Femur (tissue), 1 donor: ENCODE results near the gene POU2AF2.
"Not testable (repeated sequence)": the region's sequence is repeated elsewhere in the genome, so short reads cannot be mapped to it uniquely, and the experiment has no call there.

Experiments used
- DNase-seq: peaks from one replicate; pipeline ENCODE4 v3.0.0-alpha.2; 2017

The POU2AF2 gene, protein sequence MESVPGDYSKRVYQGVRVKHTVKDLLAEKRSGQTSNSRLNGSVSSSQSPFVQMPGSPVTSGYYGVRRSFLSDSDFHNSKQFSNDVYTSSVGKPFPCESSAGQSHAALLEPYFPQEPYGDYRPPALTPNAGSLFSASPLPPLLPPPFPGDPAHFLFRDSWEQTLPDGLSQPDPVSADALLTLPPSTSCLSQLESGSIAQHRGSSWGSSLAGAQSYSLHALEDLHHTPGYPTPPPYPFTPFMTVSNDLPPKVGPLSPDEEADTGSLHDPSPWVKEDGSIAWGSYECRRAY

DNA sequence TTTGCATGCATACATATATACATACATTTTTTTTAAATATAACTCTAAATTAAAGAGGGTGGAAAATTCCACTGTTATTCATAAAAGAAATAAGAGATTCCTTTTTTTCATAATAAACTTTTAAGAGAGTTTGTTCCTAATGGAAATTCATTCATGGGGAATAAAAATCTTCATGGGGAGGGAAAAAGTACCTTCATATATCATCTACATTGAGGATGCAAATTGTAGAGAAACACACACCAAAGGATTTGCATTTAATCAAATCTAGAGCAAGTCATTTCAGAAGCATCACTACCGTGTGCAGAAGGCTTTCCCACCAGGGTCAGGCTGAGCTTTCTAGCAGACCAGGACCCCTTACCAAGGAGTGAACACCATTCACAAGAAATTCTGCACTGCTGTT, at the start of gene POU2AF2:
Gene POU2AF2 (plus strand): TSS at position 301 of the 400 bp plus-strand sequence. CDS start 129 bp downstream, outside the sequence.
- no peak for DNase-seq

DNA sequence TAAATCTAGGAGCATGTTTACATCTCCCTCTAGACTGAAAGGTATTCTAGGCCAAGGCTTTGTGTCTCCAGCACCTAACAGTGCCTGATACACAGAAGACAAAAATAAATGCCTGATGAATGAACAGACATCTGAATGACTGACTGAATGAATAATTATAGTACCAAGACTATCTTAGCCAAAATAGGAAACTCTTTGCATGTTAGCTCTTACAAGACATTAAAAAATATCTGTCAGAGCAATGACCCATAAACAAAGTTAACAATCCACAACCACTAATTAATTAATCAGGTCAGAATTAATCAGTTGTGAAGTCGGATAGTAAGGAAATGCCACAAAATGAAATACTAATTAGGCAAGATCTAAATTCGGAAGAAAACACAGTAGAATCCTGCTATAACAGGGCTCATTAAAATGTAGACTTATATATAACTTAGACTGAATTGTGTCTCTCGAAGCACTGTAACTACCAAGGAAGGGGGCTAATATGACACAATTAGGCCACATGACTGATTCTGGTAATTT, 45.5 kb upstream of the POU2AF2 start:
- DNase-seq = no peak

GRCh38 chr11:111204211-111204610, 41.3 kb upstream of the POU2AF2 start:
- no peak for DNase-seq

- no peak for DNase-seq
These were observed 39.7 kb upstream of the POU2AF2 start for GRCh38 chr11:111205632-111206385.

GRCh38 chr11:111206472-111206871, 39.1 kb upstream of the POU2AF2 start:
- DNase-seq = no peak

- no peak for DNase-seq
These were observed 38.3 kb upstream of the POU2AF2 start for GRCh38 chr11:111207213-111207612.

GRCh38 chr11:111209543-111210355, 35.8 kb upstream of the POU2AF2 start:
- no peak for DNase-seq

GRCh38 chr11:111213256-111213655, 32.3 kb upstream of the POU2AF2 start:
- no peak for DNase-seq

- no peak for DNase-seq
These were observed 24.8 kb upstream of the POU2AF2 start for GRCh38 chr11:111220721-111221120.

DNA sequence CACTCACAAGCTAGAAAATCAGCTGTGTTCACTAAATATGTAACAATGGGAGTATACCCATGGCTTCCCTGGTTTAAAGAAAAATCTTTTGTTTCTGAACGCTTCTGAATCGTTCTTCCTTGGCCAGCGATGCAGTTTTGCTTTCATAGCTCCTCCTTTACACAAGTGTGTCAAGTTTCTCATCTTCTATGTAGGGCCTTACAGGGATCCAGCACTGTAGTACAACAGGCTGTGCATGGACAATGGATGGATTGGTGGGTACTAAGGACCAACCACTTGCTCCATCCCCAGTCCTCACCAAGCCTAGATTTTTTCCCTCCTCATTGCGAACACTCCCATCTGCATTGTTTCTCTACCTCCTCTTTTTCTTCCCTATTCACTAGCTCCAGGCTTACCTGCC, 24.3 kb upstream of the POU2AF2 start:
- no peak for DNase-seq

DNA sequence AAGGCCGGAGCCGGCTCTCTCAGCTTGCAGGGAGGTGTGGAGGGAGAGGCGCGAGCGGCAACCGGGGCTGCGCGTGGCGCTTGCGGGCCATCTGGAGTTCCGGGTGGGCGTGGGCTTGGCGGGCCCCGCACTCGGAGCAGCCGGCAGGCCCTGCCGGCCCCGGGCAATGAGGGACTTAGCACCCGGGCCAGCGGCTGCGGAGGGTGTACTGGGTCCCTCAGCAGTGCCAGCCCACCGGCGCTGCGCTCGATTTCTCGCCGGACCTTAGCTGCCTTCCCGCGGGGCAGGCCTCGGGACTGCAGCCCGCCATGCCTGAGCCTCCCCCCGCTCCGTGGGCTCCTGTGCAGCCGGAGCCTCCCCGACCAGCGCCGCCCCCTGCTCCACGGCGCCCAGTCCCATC, 23.6 kb upstream of the POU2AF2 start:
- not testable (repeated sequence) for DNase-seq

GRCh38 chr11:111222821-111223455, 22.6 kb upstream of the POU2AF2 start:
- not testable (repeated sequence) for DNase-seq

DNA sequence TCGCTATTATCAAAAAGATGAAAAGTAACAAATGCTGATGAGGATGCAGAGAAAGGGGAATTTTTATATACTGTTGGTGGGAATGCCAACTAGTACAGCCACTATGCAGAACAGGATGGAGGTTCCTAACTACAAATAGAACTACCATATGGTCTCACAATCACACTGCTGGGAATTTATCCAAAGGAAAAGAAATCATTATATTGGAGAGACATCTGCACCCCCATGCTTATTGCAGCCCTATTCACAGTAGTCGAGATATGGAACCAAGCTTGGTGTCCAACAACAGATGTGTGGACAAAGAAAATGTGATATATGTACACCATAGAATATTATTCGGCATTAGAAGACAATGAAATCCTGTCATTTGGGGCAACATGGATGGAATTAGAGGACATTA, 19.6 kb upstream of the POU2AF2 start:
- no peak for DNase-seq

DNA sequence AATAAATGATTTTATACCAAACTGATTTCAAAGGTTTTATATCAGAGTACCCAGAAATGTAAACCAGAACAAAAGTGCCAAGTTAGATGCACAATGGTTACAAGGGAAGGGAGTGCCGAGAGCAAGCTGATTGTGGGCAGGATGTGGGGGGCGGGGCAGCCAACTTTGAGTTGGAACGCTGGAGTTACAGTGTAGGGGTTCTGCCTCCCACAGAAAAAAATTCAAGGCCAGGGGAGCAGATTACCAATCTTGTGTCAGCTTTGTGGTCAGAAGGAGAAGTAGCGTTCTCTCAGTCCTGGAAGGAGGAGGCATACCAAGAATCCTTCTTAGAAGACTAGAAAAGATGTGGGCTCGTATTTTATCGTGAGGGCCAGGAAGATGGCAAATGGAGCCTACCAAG, 15.9 kb upstream of the POU2AF2 start:
- no peak for DNase-seq

GRCh38 chr11:111230122-111230465, 15.4 kb upstream of the POU2AF2 start:
- no peak for DNase-seq

DNA sequence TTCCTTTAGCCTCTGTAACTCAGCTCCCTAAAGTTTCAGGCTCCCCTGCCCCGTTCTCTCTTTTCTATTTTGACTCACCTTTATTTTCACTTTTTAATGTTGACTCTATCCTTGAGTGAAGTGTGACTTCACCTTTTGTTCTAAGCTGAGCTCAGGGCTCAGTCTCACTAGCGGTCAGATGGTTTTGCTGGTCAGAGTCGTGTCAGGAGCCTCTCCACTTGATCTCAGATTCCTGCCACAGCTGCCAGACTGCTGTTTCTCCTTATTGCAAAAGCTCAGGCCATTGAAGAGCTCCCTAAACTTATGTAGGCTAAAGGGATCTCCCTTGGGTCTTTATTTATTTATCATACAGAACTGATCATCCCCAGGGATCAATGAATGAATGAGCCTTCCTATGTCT, 13.7 kb upstream of the POU2AF2 start:
- no peak for DNase-seq

- no peak for DNase-seq
These were observed 9.1 kb upstream of the POU2AF2 start for GRCh38 chr11:111236383-111236782.

GRCh38 chr11:111237926-111238325, 7.6 kb upstream of the POU2AF2 start:
- no peak for DNase-seq

DNA sequence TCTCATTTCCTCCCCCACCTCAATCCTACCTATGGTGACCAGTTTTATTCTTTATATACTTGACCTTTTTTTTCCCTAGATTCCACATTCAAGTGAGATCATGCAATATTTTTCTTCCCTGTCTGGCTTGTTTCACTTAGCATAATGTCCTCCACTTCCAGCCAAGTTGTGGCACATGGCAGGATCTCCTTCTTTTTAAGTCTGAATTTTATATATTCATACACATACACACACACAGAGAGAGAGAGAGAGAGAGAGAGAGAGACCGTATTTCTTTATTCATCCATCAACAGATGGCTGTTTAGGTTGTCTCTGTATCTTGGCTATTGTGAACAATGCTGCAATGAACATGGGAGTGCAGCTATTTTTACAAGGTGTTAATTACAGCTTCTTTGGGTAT, 1.4 kb downstream of the POU2AF2 start:
- no peak for DNase-seq

- no peak for DNase-seq
These were observed 5.4 kb downstream of the POU2AF2 start for GRCh38 chr11:111250936-111251335.

DNA sequence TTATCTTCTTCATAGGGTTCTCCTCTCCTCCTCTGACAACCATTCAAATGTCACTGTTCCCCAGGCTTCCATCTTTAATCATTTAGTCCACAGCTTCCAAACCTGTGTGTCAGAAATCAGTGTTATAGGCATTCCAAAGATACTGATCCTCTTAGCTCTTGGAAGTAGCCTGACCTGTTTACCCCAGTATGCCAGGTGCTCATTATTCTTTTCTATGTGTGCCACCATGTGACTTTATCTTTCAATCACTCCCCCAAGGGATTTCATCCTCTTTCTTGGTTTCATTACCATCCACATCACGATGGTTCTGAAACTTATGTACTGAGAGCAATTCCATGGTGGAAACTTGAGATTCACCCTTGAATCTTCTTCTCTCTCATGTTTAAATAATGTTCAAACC, 7.6 kb downstream of the POU2AF2 start:
- no peak for DNase-seq

GRCh38 chr11:111253630-111254029, 8.1 kb downstream of the POU2AF2 start:
- no peak for DNase-seq

DNA sequence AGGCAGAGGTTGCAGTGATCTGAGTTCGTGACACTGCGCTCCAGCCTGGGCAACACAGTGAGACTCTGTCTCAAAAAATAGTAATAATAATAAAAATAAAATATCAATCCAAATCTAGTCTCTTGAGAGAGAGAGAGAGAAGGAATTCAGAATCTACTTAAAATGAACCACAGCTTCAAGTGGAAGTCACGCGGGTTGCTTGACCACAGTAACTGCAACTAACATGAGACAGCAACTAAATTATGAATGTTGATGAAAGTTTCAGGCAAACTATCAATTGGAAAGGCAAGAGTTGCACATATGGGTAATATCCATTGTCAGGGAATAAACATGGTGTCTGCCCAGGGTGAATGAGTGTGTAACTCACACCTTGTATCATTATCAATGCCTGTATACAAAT, 12.5 kb downstream of the POU2AF2 start:
- DNase-seq = no peak
